ENCODE results near the gene ME1. TPM values are rescaled to one million over a fixed set of nuclear protein-coding genes. Genes with fewer than 3 reads are reported as not detected.

Gene ME1
- total RNA-seq, 1 experiment from 2014 or later: 5.3 TPM

- Mint-ChIP-seq H3K4me3 (no peak overlapping the region), H3K27me3 (ENCODE audit: low read depth) (no peaks in the 10 kb centered on the region), H3K36me3 (no peaks in the 10 kb centered on the region), H3K27ac (no peak overlapping the region), H3K9me3 (no peaks in the 10 kb centered on the region), H3K4me1 (no peaks in the 10 kb centered on the region)
- ChIA-PET CTCF (no interaction called here), POLR2A (no interaction called here)
- DNase-seq (ENCODE audit: low spot score) (no peak), ATAC-seq (no peak)
- TF ChIP-seq JUN (CRISPR knock-in tag; IDR thresholded peaks at IDR 0.05) (no peak), SP1 (CRISPR knock-in tag; conservative IDR thresholded peaks at IDR 0.05) (no peak), E2F5 (CRISPR knock-in tag; IDR thresholded peaks at IDR 0.05) (no peak), CTCF (IDR thresholded peaks at IDR 0.05) (no peak), ATF2 (CRISPR knock-in tag; IDR thresholded peaks at IDR 0.05; ENCODE audit: borderline replicate concordance, low read depth) (no peak), USF2 (CRISPR knock-in tag; IDR thresholded peaks at IDR 0.05) (no peak), SOX15 (CRISPR knock-in tag; IDR thresholded peaks at IDR 0.05) (no peak), E2F4 (CRISPR knock-in tag; IDR thresholded peaks at IDR 0.05; ENCODE audit: borderline replicate concordance, low read depth) (no peak), RORB (CRISPR knock-in tag; IDR thresholded peaks at IDR 0.05) (no peak), NR2C2 (CRISPR knock-in tag; IDR thresholded peaks at IDR 0.05) (no peak), JAZF1 (CRISPR knock-in tag; IDR thresholded peaks at IDR 0.05) (no peak), TCF7 (CRISPR knock-in tag; IDR thresholded peaks at IDR 0.05; ENCODE audit: low read depth) (no peak), AR (CRISPR knock-in tag; IDR thresholded peaks at IDR 0.05) (no peak), PRDM15 (CRISPR knock-in tag; IDR thresholded peaks at IDR 0.05) (no peak), GRHL2 (CRISPR knock-in tag; IDR thresholded peaks at IDR 0.05; ENCODE audit: insufficient replicate concordance, severe bottlenecking) (no peak), ATF1 (CRISPR knock-in tag; IDR thresholded peaks at IDR 0.05) (no peak), ZNF512 (CRISPR knock-in tag; IDR thresholded peaks at IDR 0.05; ENCODE audit: borderline replicate concordance) (no peak)
These were observed 157.3 kb downstream of the ME1 start for GRCh38 chr6:83273596-83273995.
